Caco-2 (cell line): ENCODE measurements around the gene TMEM131L. TPM values are rescaled to one million over a fixed set of nuclear protein-coding genes. Genes with fewer than 3 reads are reported as not detected.

Experiments used
- BruUV-seq: library from RNA; stranded (reverse); fragments of 400-500 nt; replicated peaks from 2 replicates; lab custom pipeline; 2021; lab: Mats Ljungman, UMichigan
- CTCF ChIA-PET: fragments of 300-600 bp; sonication (Branson Sonifier 250); formaldehyde crosslinking; loops from one replicate; lab custom pipeline; 2022; ENCODE audit warnings: antibody characterized with exemption; lab: Charles Lee
- POLR2A ChIA-PET: fragments of 300-600 bp; sonication (Branson Sonifier 250); formaldehyde crosslinking; loops from one replicate; lab custom pipeline; 2022; ENCODE audit warnings: antibody characterized with exemption; lab: Charles Lee
- DNase-seq, 2 experiments: peaks; one replicate each; pipeline versions ENCODE4 v3.0.0 to v3.0.0-alpha.2; 2020 to 2022
- H3K27me3 ChIP-seq: replicated peaks from 2 replicates; pipeline ENCODE4 v1.6.0; 2011; ENCODE audit warnings: low read length; ENCODE audit not compliant: control insufficient read depth, insufficient read depth
- H3K36me3 ChIP-seq: 2 replicates; pipeline ENCODE4 v1.5.1; 2011; ENCODE audit warnings: low read length; ENCODE audit not compliant: control insufficient read depth, insufficient read depth
- H3K4me1 ChIP-seq: fragments of 250-450 bp; sonication (Bioruptor Pico); 2 replicates; pipeline ENCODE4 v1.5.1; 2020; ENCODE audit warnings: mild to moderate bottlenecking
- H3K4me3 ChIP-seq: 2 replicates; pipeline ENCODE4 v1.5.1; 2011; ENCODE audit warnings: low read depth, mild to moderate bottlenecking, control low read depth, low read length
- H3K9me3 ChIP-seq: fragments of 250-450 bp; sonication (Bioruptor Pico); 2 replicates; pipeline ENCODE4 v1.5.1; 2020; ENCODE audit warnings: mild to moderate bottlenecking, moderate library complexity
- H3K27ac Mint-ChIP-seq: one replicate; pipeline ENCODE4 v1.8.0; 2022; ENCODE audit warnings: mixed read lengths; ENCODE audit not compliant: unreplicated experiment
- H3K27me3 Mint-ChIP-seq: one replicate; pipeline ENCODE4 v1.8.0; 2022; ENCODE audit warnings: mixed read lengths; ENCODE audit not compliant: insufficient read depth, unreplicated experiment
- H3K36me3 Mint-ChIP-seq: one replicate; pipeline ENCODE4 v1.8.0; 2022; ENCODE audit warnings: mild to moderate bottlenecking, mixed read lengths; ENCODE audit not compliant: insufficient read depth, unreplicated experiment
- H3K4me1 Mint-ChIP-seq: one replicate; pipeline ENCODE4 v1.8.0; 2022; ENCODE audit warnings: low read depth, mixed read lengths; ENCODE audit not compliant: unreplicated experiment
- H3K4me3 Mint-ChIP-seq: one replicate; pipeline ENCODE4 v1.8.0; 2022; ENCODE audit warnings: mild to moderate bottlenecking, moderate library complexity, mixed read lengths; ENCODE audit not compliant: unreplicated experiment
- H3K9me3 Mint-ChIP-seq: one replicate; pipeline ENCODE4 v1.8.0; 2022; ENCODE audit warnings: mixed read lengths; ENCODE audit not compliant: unreplicated experiment
- CTCF ChIP-seq, 2 experiments: fragments of 200-600 bp in 1 of 2; IDR thresholded peaks; 1 replicate in 1 of 2; 2 replicates in 1 of 2; pipeline versions ENCODE4 v1.5.1 to v1.8.0; 2011 to 2022; ENCODE audit warnings: antibody characterized with exemption in 1 of 2, control low read depth in 1 of 2, inconsistent platforms in 1 of 2, low read depth in 1 of 2, low read length in 1 of 2, mild to moderate bottlenecking in 1 of 2, moderate library complexity in 1 of 2; ENCODE audit not compliant: insufficient read depth in 1 of 2, severe bottlenecking in 1 of 2, unreplicated experiment in 1 of 2
- intact Hi-C: fragments of 100-400 bp; cut with micrococcal nuclease; formaldehyde crosslinking; loops from one replicate; pipeline ENCODE4 v1.10.0; 2022; ENCODE audit not compliant: unreplicated experiment
- total RNA-seq: library from RNA; stranded (reverse); gene quantifications from 2 replicates; pipeline ENCODE4 v1.2.3, GENCODE V29; 2022

Gene TMEM131L
- total RNA-seq, 1 experiment from 2014 or later = 20.8 TPM

GRCh38 chr4:153494562-153494961, 28.4 kb downstream of the TMEM131L start:
- Mint-ChIP-seq H3K9me3 (peaks cover 10% of the 10 kb centered on the region), H3K27me3 (no peaks in the 10 kb centered on the region), H3K36me3 (no peaks in the 10 kb centered on the region), H3K4me3 (no peak overlapping the region), H3K4me1 (peaks cover 14% of the 10 kb centered on the region), H3K27ac (peak overlapping the region; percentile 14)
- CTCF ChIA-PET = no interaction called here
- BruUV-seq = no TSS peak
- POLR2A ChIA-PET = no interaction called here
- H3K4me1 ChIP-seq = peaks cover 19% of the 10 kb centered on the region
- no peaks in the 10 kb centered on the region for H3K9me3 ChIP-seq
- no peak for TF ChIP-seq CTCF (IDR thresholded peaks at IDR 0.05; ENCODE audit: insufficient read depth in 1 of 2, low read depth in 1 of 2, low read length in 1 of 2, severe bottlenecking in 1 of 2, unreplicated experiment in 1 of 2)
- intact Hi-C loops = no loop called here
- DNase-seq = no peak
- H3K27me3 ChIP-seq = no peaks in the 10 kb centered on the region
- H3K4me3 ChIP-seq = no peak overlapping the region
- no peaks in the 10 kb centered on the region for H3K36me3 ChIP-seq

DNA sequence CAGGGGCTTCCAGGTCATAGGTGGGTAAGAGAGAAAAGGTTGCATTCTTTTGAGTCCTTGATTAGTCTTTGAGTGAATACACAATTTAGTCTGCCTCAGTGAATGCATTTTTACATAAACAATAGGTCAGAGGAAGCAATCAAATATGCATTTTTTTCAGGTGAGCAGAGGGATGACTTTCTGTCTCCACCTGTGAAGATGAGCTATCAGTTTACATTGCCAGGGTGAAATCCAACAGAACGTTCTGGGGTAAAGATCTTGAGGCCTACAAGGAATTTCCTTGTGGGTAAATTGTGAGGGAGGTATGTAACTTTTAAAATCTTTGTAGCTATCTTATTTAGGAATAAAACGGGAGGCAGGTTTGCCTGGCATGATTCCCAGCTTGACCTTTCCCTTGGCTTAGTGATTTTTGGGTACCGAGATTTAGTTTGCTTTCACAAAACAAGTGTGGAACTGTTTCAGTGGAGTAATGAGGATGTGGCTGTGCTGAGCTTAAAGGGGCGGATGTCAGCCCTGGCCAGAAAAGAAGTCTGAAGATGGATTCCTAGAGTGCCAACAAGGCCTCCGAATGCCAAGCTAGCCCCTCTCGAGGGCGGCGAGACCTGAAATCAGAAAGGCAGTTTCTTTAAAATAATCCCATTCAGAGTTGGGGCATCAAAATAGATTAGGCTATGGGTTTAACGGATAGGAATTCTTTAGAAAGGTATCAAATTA, 29.5 kb downstream of the TMEM131L start:
- Mint-ChIP-seq H3K27ac (no peak overlapping the region), H3K9me3 (peaks cover 10% of the 10 kb centered on the region), H3K27me3 (no peaks in the 10 kb centered on the region), H3K4me3 (no peak overlapping the region), H3K4me1 (peaks cover 14% of the 10 kb centered on the region), H3K36me3 (no peaks in the 10 kb centered on the region)
- no peak for DNase-seq
- no peak for TF ChIP-seq CTCF (IDR thresholded peaks at IDR 0.05; ENCODE audit: insufficient read depth in 1 of 2, low read depth in 1 of 2, low read length in 1 of 2, severe bottlenecking in 1 of 2, unreplicated experiment in 1 of 2)
- ChIA-PET POLR2A (no interaction called here), CTCF (no interaction called here)
- Histone ChIP-seq H3K9me3 (no peaks in the 10 kb centered on the region), H3K27me3 (no peaks in the 10 kb centered on the region), H3K4me1 (peaks cover 19% of the 10 kb centered on the region), H3K36me3 (no peaks in the 10 kb centered on the region), H3K4me3 (no peak overlapping the region)
- intact Hi-C loops = no loop called here
- no TSS peak for BruUV-seq

DNA sequence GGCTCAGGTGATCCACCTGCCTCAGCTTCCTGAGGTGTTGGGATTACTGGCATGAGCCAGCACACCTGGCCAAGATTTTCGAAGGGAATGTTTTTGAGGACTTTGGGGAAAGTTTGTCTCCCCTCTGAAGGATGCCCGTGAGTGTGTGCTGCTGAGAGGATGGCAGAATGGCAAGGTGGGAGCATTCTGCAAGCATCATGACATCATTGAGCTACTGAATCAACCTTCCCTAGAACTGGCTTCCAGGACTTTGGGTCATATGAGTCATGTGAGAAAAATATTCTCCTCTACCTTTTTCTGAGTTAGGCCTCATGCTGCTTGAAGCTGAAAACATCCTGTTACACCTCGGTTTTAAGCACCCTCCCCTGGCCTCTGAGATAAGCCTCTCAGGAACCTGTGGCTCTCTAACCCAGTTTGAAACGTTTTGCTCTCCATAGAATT, 31.0 kb downstream of the TMEM131L start:
- POLR2A ChIA-PET = no interaction called here
- BruUV-seq = no TSS peak
- H3K4me1 Mint-ChIP-seq = peaks cover 14% of the 10 kb centered on the region

More for the DNA sequence above, 31.0 kb downstream of the TMEM131L start:
- no peak overlapping the region for H3K27ac Mint-ChIP-seq
- peaks cover 10% of the 10 kb centered on the region for H3K9me3 Mint-ChIP-seq
- no peak for TF ChIP-seq CTCF (IDR thresholded peaks at IDR 0.05; ENCODE audit: insufficient read depth in 1 of 2, low read depth in 1 of 2, low read length in 1 of 2, severe bottlenecking in 1 of 2, unreplicated experiment in 1 of 2)
- no peaks in the 10 kb centered on the region for H3K36me3 Mint-ChIP-seq
- H3K27me3 ChIP-seq = no peaks in the 10 kb centered on the region
- no peak for DNase-seq
- no peaks in the 10 kb centered on the region for H3K36me3 ChIP-seq
- H3K4me3 ChIP-seq = no peak overlapping the region
- intact Hi-C loops = no loop called here
- no peaks in the 10 kb centered on the region for H3K9me3 ChIP-seq
- H3K4me1 ChIP-seq = peaks cover 19% of the 10 kb centered on the region
- no peaks in the 10 kb centered on the region for H3K27me3 Mint-ChIP-seq
- CTCF ChIA-PET = no interaction called here
- no peak overlapping the region for H3K4me3 Mint-ChIP-seq
